K562 (cell line): ENCODE data around the gene DGCR8. TPM values are rescaled to one million over a fixed set of nuclear protein-coding genes. Genes with fewer than 3 reads are reported as not detected.

Source experiments
- ARID1B ChIP-seq: fragments of 450-650 bp; IDR thresholded peaks from 2 replicates; pipeline ENCODE4 v1.6.1; 2016; ENCODE audit warnings: antibody characterized with exemption, mild to moderate bottlenecking, inconsistent platforms
- CREB3L1 ChIP-seq: fragments of 450-650 bp; IDR thresholded peaks from 2 replicates; pipeline ENCODE4 v1.6.1; 2014; ENCODE audit warnings: low read depth, mild to moderate bottlenecking, moderate library complexity, borderline replicate concordance
- CREBBP ChIP-seq: IDR thresholded peaks from one replicate; pipeline ENCODE4 v1.6.1; 2012; ENCODE audit warnings: low read depth, mild to moderate bottlenecking, control low read depth, inconsistent platforms, low read length
- DPF2 ChIP-seq: fragments of 450-650 bp; IDR thresholded peaks from 2 replicates; pipeline ENCODE4 v1.6.1; 2016
- EGR1 ChIP-seq: fragments of 450-650 bp; conservative IDR thresholded peaks from 2 replicates; pipeline ENCODE4 v1.6.1; 2017; ENCODE audit warnings: mild to moderate bottlenecking
- EHMT2 ChIP-seq: fragments of 450-650 bp; IDR thresholded peaks from 2 replicates; pipeline ENCODE4 v1.6.1; 2018; ENCODE audit warnings: antibody characterized with exemption
- GTF2B ChIP-seq: IDR thresholded peaks from 2 replicates; pipeline ENCODE4 v1.6.1; 2011; ENCODE audit not compliant: insufficient read length; ENCODE audit errors: extremely low read depth
- ILF3 ChIP-seq: fragments of 450-650 bp; IDR thresholded peaks from 2 replicates; pipeline ENCODE4 v1.6.1; 2018; ENCODE audit warnings: antibody characterized with exemption, mild to moderate bottlenecking, moderate library complexity, borderline replicate concordance
- ILK ChIP-seq: fragments of 450-650 bp; IDR thresholded peaks from 2 replicates; pipeline ENCODE4 v1.6.1; 2016; ENCODE audit warnings: missing genetic modification characterization, low read depth, mild to moderate bottlenecking, missing compliant biosample characterization, moderate library complexity, borderline replicate concordance
- MCM2 ChIP-seq: fragments of 450-650 bp; IDR thresholded peaks from 2 replicates; pipeline ENCODE4 v1.6.1; 2017; ENCODE audit warnings: low read depth, mild to moderate bottlenecking
- MECOM ChIP-seq: fragments of 250-450 bp; sonication (Bioruptor Pico); IDR thresholded peaks from 2 replicates; pipeline ENCODE4 v1.8.0; 2022; ENCODE audit warnings: inconsistent platforms
- NELFE ChIP-seq: IDR thresholded peaks from 2 replicates; pipeline ENCODE4 v1.6.1; 2011; ENCODE audit warnings: mild to moderate bottlenecking; ENCODE audit not compliant: insufficient read depth, insufficient read length
- PHB ChIP-seq: fragments of 250-450 bp; sonication (Bioruptor Pico); IDR thresholded peaks from 2 replicates; pipeline ENCODE4 v1.5.0; 2021
- PHF21A ChIP-seq: fragments of 450-650 bp; IDR thresholded peaks from 2 replicates; pipeline ENCODE4 v1.6.1; 2017; ENCODE audit warnings: low read depth, borderline replicate concordance
- TAF9B ChIP-seq: fragments of 450-650 bp; IDR thresholded peaks from 2 replicates; pipeline ENCODE4 v1.6.1; 2018; ENCODE audit warnings: mild to moderate bottlenecking; ENCODE audit not compliant: partially characterized antibody
- THRB ChIP-seq: fragments of 450-650 bp; formaldehyde crosslinking; conservative IDR thresholded peaks from 2 replicates; pipeline ENCODE4 v1.4.0; 2022; ENCODE audit warnings: mild to moderate bottlenecking, missing genetic modification characterization
- ZBTB34 ChIP-seq: fragments of 250-450 bp; sonication (Bioruptor Pico); IDR thresholded peaks from 2 replicates; pipeline ENCODE4 v1.8.0; 2021; ENCODE audit warnings: mild to moderate bottlenecking, moderate library complexity
- ZNF41 ChIP-seq: fragments of 250-450 bp; sonication (Bioruptor Pico); conservative IDR thresholded peaks from 2 replicates; pipeline ENCODE4 v1.4.0; 2020; ENCODE audit warnings: mild to moderate bottlenecking
- ZNF445 ChIP-seq: fragments of 250-450 bp; sonication (Bioruptor Pico); IDR thresholded peaks from 2 replicates; pipeline ENCODE4 v1.4.0; 2020; ENCODE audit warnings: low read depth, mild to moderate bottlenecking, moderate library complexity
- ZNF518B ChIP-seq: fragments of 250-450 bp; sonication (Bioruptor Pico); IDR thresholded peaks from 2 replicates; pipeline ENCODE4 v1.5.0; 2021; ENCODE audit warnings: mild to moderate bottlenecking, moderate library complexity
- ZSCAN32 ChIP-seq: fragments of 450-650 bp; formaldehyde crosslinking; IDR thresholded peaks from 2 replicates; pipeline ENCODE4 v1.4.0; 2020; ENCODE audit warnings: mild to moderate bottlenecking, moderate library complexity
- polyA plus RNA-seq, 8 experiments: library from polyadenylated mRNA; depleted of rRNA in 4 of 8; stranded (reverse) in 5 of 8; unstranded in 3 of 8; fragments of >200 nt; fragmentation: Nextera tagmentation in 2 of 8; fragmentation: Illumina TruSeq in 1 of 8; extraction: Ambion mirVana in 2 of 8; extraction: Trizol in 1 of 8; gene quantifications; 2 replicates each; pipeline versions ENCODE4 v1.2.1 to v1.2.3, GENCODE V29; 2011 to 2014; ENCODE audit warnings: inconsistent platforms in 1 of 8, missing spikeins in 1 of 8
- total RNA-seq, 7 experiments: library from RNA; depleted of rRNA in 6 of 7; stranded (reverse); fragments of >200 nt in 6 of 7; fragmentation: Illumina TruSeq in 2 of 7; extraction: Trizol in 2 of 7; gene quantifications; 2 replicates each; pipeline versions ENCODE4 v1.2.1 to v1.2.3, GENCODE V29; 2011 to 2021; ENCODE audit warnings: low replicate concordance in 1 of 7

The DGCR8 gene
- total and polyA plus RNA-seq, 9 of the 15 experiments (the other 6 are each of a cell fraction or from before 2014, with no cell fraction given): 5.9 to 144 (median 80.1) TPM

- TF ChIP-seq ZBTB34 (CRISPR knock-in tag) (no peak), PHB (CRISPR knock-in tag) (peak; percentile 98), EHMT2 (no peak), DPF2 (no peak), MCM2 (no peak), PHF21A (no peak), MECOM (CRISPR knock-in tag) (no peak), ILF3 (no peak), CREBBP (no peak), NELFE (no peak), ZSCAN32 (CRISPR knock-in tag) (0 out of 2 replicates have a peak, but pooled peaks have one; percentile 7), GTF2B (no peak), EGR1 (no peak), ILK (tag) (no peak), THRB (CRISPR knock-in tag) (no peak), CREB3L1 (no peak), TAF9B (no peak), ZNF445 (no peak; the same call in 1 of the 2 replicates), ARID1B (no peak), ZNF518B (CRISPR knock-in tag) (no peak), ZNF41 (CRISPR knock-in tag) (peak; percentile 76)
Observed at GRCh38 chr22:20079745-20080444, at the start of gene DGCR8 (continued).
